Measurements from ENCODE around the gene EXOC4.
"Not testable (repeated sequence)": the region's sequence is repeated elsewhere in the genome, so short reads cannot be mapped to it uniquely, and the experiment has no call there.

Gene EXOC4

DNA sequence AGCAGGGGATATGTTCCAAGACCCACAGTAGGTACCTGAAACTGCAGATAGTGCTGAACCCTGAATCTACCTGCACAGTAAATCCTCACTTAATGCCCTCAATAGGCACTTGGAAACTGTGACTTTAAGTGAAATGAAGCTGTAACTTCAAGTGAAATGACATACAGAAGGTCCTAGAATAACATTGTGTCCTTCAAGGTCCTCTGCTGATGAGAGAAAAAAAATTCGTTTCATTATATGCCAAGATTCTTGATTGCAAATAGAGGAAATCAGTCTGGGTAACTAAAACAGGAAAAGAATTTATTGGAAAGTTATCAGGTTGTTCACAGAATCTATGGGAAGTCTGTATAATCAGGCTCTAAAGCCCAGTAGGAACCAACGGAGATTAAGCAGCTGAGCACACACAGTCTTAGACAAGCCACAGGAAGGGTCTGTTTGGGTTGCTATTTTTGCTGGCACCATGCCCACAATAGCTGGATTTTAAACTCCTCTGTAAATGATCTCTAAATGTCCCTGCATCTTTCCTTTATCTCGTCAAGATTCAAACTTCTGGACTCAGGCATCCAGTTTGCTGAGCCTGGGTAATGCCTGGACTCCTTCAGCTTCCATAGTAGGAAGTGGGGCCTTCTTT lies 57.5 kb downstream of the EXOC4 start:
- TF ChIP-seq FOXP2 (optimal IDR thresholded peaks at IDR 0.05; ENCODE audit: control extremely low read depth, extremely low read length, insufficient read depth) (no peak), POLR2AphosphoS5 (IDR thresholded peaks at IDR 0.05; ENCODE audit: borderline replicate concordance, low read depth, low read length) (no peak), EZH2 (IDR thresholded peaks at IDR 0.05) (no peak)
- no peaks in the 10 kb centered on the region for H3K9me3 ChIP-seq (ENCODE audit: low read depth, low read length)
- no peak for DNase-seq (ENCODE audit: low read depth, low spot score)
- H3K9ac ChIP-seq (ENCODE audit: insufficient read length), result no peak overlapping the region
- H3K4me3 ChIP-seq, result no peak overlapping the region
- H3K36me3 ChIP-seq (ENCODE audit: insufficient read depth, low read length), result peaks cover 46% of the 10 kb centered on the region
- H3K27ac ChIP-seq, result no peak overlapping the region

DNA sequence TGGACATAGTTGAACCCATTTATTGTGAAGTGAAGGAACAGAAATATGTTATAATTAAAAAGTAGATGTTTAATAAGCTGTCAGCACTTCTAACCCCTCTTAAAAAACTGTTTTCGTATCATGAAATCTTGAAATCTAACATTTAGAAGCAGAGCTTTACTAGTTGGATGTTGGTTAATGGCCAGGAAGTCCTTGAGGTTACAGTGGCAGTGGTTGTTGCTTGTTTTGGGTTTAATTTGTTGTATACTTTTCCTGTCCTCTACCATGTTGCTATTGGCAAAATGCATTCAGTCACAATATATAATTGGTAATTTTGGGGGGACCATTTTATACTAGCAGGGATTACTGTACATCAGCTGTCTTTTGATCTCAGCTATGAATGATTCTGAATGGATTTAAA lies 60.7 kb downstream of the EXOC4 start:
- DNase-seq (ENCODE audit: low read depth, low spot score), result no peak
- TF ChIP-seq POLR2AphosphoS5 (IDR thresholded peaks at IDR 0.05; ENCODE audit: borderline replicate concordance, low read depth, low read length) (no peak), EZH2 (IDR thresholded peaks at IDR 0.05) (no peak), FOXP2 (optimal IDR thresholded peaks at IDR 0.05; ENCODE audit: control extremely low read depth, extremely low read length, insufficient read depth) (no peak)
- H3K9ac ChIP-seq (ENCODE audit: insufficient read length), result no peak overlapping the region
- H3K36me3 ChIP-seq (ENCODE audit: insufficient read depth, low read length), result peaks cover 15% of the 10 kb centered on the region
- no peak overlapping the region for H3K4me3 ChIP-seq
- no peak overlapping the region for H3K27ac ChIP-seq
- no peaks in the 10 kb centered on the region for H3K9me3 ChIP-seq (ENCODE audit: low read depth, low read length)

DNA sequence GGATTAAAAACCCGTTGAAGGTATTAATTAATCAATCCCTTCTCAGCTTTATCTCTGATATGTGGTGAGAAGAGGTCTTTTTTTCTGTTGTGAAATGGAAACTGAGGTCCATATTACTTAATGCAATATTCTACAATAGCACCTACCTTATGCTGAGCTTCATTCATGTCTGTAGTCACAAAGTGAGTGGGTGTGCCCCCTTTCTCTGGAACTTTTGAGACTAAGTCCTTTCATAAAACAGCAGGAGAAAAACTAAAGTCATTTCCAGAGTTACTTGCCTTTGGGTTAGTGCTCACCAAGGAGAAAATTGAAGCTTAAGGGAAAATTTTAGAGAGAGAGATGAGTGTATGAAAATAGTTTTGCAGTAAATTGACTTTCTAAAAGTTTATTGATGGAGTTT lies 61.2 kb downstream of the EXOC4 start:
- Histone ChIP-seq H3K9ac (ENCODE audit: insufficient read length) (no peak overlapping the region), H3K27ac (no peak overlapping the region)

DNA sequence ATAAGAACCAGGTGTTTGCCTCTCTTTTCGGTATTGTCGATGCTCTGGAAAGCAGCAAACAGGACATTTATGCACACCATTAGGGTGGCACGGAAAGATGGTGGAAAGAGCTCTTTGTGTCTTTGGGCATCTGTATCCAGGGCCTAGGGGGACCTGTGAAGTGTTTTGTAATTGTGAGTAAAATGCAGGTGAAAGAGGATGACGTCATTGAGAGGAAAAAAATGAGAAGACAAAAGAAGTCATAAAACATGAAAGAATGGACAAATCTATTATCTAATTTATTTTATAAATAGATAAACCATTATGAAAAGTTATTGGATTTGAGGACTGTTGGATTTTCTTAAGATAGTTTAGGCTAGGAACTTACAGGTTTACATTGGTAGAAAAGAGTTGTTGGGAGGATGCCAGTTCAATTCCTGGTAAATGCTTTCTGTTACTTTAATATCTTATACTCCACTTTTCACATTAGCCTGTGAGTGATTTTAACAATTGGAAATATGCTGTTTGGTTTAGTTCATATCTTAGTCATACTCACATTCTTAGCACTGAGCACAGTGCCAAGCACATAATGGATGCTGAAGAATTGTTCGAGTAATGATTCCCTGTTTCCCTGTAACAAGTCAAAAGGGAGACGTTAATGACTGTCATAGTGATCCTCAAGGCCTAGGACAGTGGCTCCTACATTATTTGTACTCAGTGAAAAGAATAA lies 62.6 kb downstream of the EXOC4 start:
- no peak overlapping the region for H3K9ac ChIP-seq (ENCODE audit: insufficient read length)
- TF ChIP-seq POLR2AphosphoS5 (IDR thresholded peaks at IDR 0.05; ENCODE audit: borderline replicate concordance, low read depth, low read length), result no peak
- TF ChIP-seq EZH2 (IDR thresholded peaks at IDR 0.05), result no peak
- no peak for TF ChIP-seq FOXP2 (optimal IDR thresholded peaks at IDR 0.05; ENCODE audit: control extremely low read depth, extremely low read length, insufficient read depth)
- H3K4me3 ChIP-seq, result no peak overlapping the region
- peaks cover 11% of the 10 kb centered on the region for H3K36me3 ChIP-seq (ENCODE audit: insufficient read depth, low read length)
- no peaks in the 10 kb centered on the region for H3K9me3 ChIP-seq (ENCODE audit: low read depth, low read length)
- no peak for DNase-seq (ENCODE audit: low read depth, low spot score)
- H3K27ac ChIP-seq, result no peak overlapping the region

More for the DNA sequence above, 61.2 kb downstream of the EXOC4 start:
- DNase-seq (ENCODE audit: low read depth, low spot score), result no peak
- no peak overlapping the region for H3K4me3 ChIP-seq
- H3K9me3 ChIP-seq (ENCODE audit: low read depth, low read length), result no peaks in the 10 kb centered on the region
- H3K36me3 ChIP-seq (ENCODE audit: insufficient read depth, low read length), result peaks cover 11% of the 10 kb centered on the region
- TF ChIP-seq POLR2AphosphoS5 (IDR thresholded peaks at IDR 0.05; ENCODE audit: borderline replicate concordance, low read depth, low read length) (no peak), EZH2 (IDR thresholded peaks at IDR 0.05) (no peak), FOXP2 (optimal IDR thresholded peaks at IDR 0.05; ENCODE audit: control extremely low read depth, extremely low read length, insufficient read depth) (no peak)

DNA sequence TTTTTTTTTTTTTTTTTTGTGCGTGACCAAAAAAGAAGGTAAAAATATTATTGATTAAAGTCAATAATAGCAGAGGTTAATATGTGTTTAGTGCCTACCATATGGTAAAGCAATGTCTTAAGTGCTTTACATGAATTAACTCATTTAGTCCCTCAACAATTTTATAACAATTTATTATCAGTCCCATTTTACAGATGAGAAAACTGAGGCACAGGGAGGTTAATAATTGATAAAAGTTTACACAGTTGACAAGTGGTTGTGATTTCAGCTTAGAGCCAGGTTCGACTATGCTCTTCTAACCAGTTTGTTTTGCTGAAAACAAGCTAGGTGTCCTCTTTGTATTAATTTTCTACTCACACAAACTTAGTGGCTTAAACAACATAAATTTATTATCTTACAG lies 67.0 kb downstream of the EXOC4 start:
- Histone ChIP-seq H3K36me3 (ENCODE audit: insufficient read depth, low read length) (peaks cover 18% of the 10 kb centered on the region), H3K27ac (no peak overlapping the region), H3K9ac (ENCODE audit: insufficient read length) (no peak overlapping the region), H3K9me3 (ENCODE audit: low read depth, low read length) (no peaks in the 10 kb centered on the region), H3K4me3 (no peak overlapping the region)
- no peak for DNase-seq (ENCODE audit: low read depth, low spot score)
- TF ChIP-seq FOXP2 (optimal IDR thresholded peaks at IDR 0.05; ENCODE audit: control extremely low read depth, extremely low read length, insufficient read depth) (no peak), EZH2 (IDR thresholded peaks at IDR 0.05) (no peak), POLR2AphosphoS5 (IDR thresholded peaks at IDR 0.05; ENCODE audit: borderline replicate concordance, low read depth, low read length) (no peak)

DNA sequence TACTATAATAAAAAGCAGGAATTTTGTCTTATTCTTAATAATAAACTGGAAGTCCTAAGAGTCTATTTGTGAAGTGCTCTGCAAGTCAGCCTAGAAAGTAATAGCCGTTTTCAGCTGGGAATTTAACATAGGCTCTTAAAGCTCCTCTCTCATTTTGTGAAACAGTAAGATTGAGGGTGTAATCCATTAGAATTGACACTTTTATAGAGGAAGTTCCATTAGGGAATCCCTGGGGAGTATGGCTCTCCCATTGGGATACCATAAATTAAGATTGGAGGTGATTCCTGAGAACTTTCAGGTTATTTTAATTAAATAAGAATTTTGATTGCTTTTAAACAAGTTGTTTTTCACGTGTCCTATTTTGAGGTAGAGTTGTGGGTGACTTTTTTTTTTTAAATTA lies 68.0 kb downstream of the EXOC4 start:
- Histone ChIP-seq H3K36me3 (ENCODE audit: insufficient read depth, low read length) (peaks cover 18% of the 10 kb centered on the region), H3K4me3 (no peak overlapping the region), H3K9ac (ENCODE audit: insufficient read length) (no peak overlapping the region), H3K9me3 (ENCODE audit: low read depth, low read length) (no peaks in the 10 kb centered on the region), H3K27ac (0 out of 2 replicates have a peak overlapping the region, but pooled peaks have one; percentile 35)
- DNase-seq (ENCODE audit: low read depth, low spot score), result peak; percentile 10
- TF ChIP-seq FOXP2 (optimal IDR thresholded peaks at IDR 0.05; ENCODE audit: control extremely low read depth, extremely low read length, insufficient read depth) (no peak), POLR2AphosphoS5 (IDR thresholded peaks at IDR 0.05; ENCODE audit: borderline replicate concordance, low read depth, low read length) (no peak), EZH2 (IDR thresholded peaks at IDR 0.05) (no peak)

DNA sequence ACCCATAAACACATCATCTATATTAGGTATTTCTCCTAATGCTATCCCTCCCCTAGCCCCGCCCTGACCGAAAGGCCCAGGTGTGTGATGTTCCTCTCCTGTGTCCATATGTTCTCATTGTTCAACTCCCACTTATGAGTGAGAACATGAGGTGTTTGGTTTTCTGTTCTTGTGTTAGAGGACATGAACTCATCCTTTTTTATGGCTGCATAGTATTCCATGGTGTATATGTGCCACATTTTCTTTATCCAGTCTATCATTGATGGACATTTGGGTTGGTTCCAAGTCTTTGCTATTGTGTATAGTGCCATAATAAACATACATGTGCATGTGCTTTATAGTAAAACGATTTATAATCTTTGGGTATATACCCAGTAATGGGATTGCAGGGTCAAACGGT lies 68.5 kb downstream of the EXOC4 start:
- H3K4me3 ChIP-seq; H3K27ac ChIP-seq; H3K9me3 ChIP-seq (ENCODE audit: low read depth, low read length); DNase-seq (ENCODE audit: low read depth, low spot score); H3K9ac ChIP-seq (ENCODE audit: insufficient read length): not testable (repeated sequence)
- peaks cover 18% of the 10 kb centered on the region for H3K36me3 ChIP-seq (ENCODE audit: insufficient read depth, low read length)

DNA sequence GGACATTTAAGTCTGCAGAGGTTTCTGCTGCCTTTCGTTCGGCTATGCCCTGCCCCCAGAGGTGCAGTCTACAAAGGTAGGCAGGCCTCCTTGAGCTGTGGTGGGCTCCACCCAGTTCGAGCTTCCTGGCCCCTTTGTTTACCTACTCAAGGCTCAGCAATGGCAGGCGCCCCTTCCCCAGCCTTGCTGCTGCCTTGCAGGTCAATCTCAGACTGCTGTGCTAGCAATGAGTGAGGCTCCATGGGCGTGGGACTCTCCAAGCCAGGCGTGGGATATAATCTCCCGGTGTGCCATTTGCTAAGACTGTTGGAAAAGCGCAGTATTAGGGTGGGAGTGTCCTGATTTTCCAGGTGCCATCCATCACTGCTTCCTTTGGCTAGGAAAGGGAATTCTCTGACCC lies 73.9 kb downstream of the EXOC4 start:
- H3K4me3 ChIP-seq; DNase-seq (ENCODE audit: low read depth, low spot score); H3K9ac ChIP-seq (ENCODE audit: insufficient read length); H3K27ac ChIP-seq; H3K36me3 ChIP-seq (ENCODE audit: insufficient read depth, low read length); H3K9me3 ChIP-seq (ENCODE audit: low read depth, low read length): not testable (repeated sequence)

DNA sequence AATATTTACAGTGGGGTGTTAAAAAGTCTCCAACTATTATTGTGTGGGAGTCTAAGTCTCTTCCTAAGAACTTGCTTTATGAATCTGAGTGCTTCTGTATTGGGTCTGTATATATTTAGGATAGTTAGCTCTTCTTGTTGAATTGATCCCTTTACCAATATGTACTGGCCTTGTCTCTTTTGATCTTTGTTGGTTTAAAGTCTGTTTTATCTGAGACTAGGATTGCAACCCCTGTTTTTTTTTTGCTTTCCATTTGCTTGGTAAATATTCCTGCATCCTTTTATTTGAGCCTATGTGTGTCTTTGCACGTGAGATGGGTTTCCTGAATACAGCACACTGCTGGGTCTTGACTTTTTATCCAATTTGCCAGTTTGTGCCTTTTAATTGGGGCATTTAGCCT lies 75.1 kb downstream of the EXOC4 start:
- not testable (repeated sequence) for H3K36me3 ChIP-seq (ENCODE audit: insufficient read depth, low read length); H3K4me3 ChIP-seq

More for the DNA sequence above, 75.1 kb downstream of the EXOC4 start:
- not testable (repeated sequence) for DNase-seq (ENCODE audit: low read depth, low spot score); H3K27ac ChIP-seq; H3K9ac ChIP-seq (ENCODE audit: insufficient read length); H3K9me3 ChIP-seq (ENCODE audit: low read depth, low read length)

Measured in SK-N-MC (cell line).